Spleen (tissue), 11 donors: ENCODE data around the gene DUSP8. TPM values are rescaled to one million over a fixed set of nuclear protein-coding genes. Genes with fewer than 3 reads are reported as not detected.

Experiments used
- DNase-seq: peaks from one replicate; pipeline ENCODE4 v3.0.0-alpha.2; 2020
- H3K27ac ChIP-seq, 8 donors: fragments of 200-600 bp; sonication (generic) in 7 of 8; 1 replicate in 4 of 8; 2 replicates in 4 of 8; pipeline versions ENCODE4 v1.5.0 to v1.8.0; 2016 to 2021; ENCODE audit warnings: inconsistent platforms in 4 of 8, mild to moderate bottlenecking in 4 of 8, moderate library complexity in 1 of 8
- H3K27me3 ChIP-seq, 7 donors: fragments of 200-600 bp; sonication (generic) in 6 of 7; replicated peaks in 1 of 7; 1 replicate in 4 of 7; 2 replicates in 3 of 7; pipeline versions ENCODE4 v1.5.0 to v1.8.0; 2016 to 2021; ENCODE audit warnings: inconsistent platforms in 3 of 7, mild to moderate bottlenecking in 1 of 7
- H3K36me3 ChIP-seq, 6 donors: fragments of 200-600 bp; sonication (generic) in 5 of 6; 1 replicate in 4 of 6; 2 replicates in 2 of 6; pipeline versions ENCODE4 v1.5.0 to v1.8.0; 2016 to 2021; ENCODE audit warnings: inconsistent platforms in 2 of 6
- H3K4me1 ChIP-seq, 6 donors: fragments of 200-600 bp; sonication (generic) in 5 of 6; 1 replicate in 3 of 6; 2 replicates in 3 of 6; pipeline versions ENCODE4 v1.5.0 to v1.8.0; 2016 to 2021; ENCODE audit warnings: inconsistent platforms in 3 of 6
- H3K4me3 ChIP-seq, 8 donors: fragments of 200-600 bp; sonication (generic) in 7 of 8; 1 replicate in 4 of 8; 2 replicates in 4 of 8; pipeline versions ENCODE4 v1.5.0 to v1.8.0; 2016 to 2021; ENCODE audit warnings: inconsistent platforms in 4 of 8, mild to moderate bottlenecking in 4 of 8, moderate library complexity in 2 of 8
- H3K9me3 ChIP-seq, 8 donors: fragments of 200-600 bp; sonication (generic) in 7 of 8; 1 replicate in 4 of 8; 2 replicates in 4 of 8; pipeline versions ENCODE4 v1.5.0 to v1.8.0; 2016 to 2021; ENCODE audit warnings: inconsistent platforms in 4 of 8
- CTCF ChIP-seq, 11 experiments: fragments of 200-600 bp in 7 of 11; fragments of 450-650 bp in 4 of 11; sonication (generic) in 4 of 11; IDR thresholded peaks in 8 of 11; conservative IDR thresholded peaks in 3 of 11; 1 replicate in 7 of 11; 2 replicates in 4 of 11; pipeline versions ENCODE4 v1.4.0 to v1.8.0; 2016 to 2021; ENCODE audit warnings: antibody characterized with exemption in 11 of 11, inconsistent platforms in 4 of 11, mild to moderate bottlenecking in 1 of 11
- POLR2A ChIP-seq, 3 donors: fragments of 450-650 bp; IDR thresholded peaks; one replicate each; pipeline ENCODE4 v1.5.1; 2017; ENCODE audit warnings: antibody characterized with exemption in 3 of 3, mild to moderate bottlenecking in 1 of 3
- POLR2AphosphoS5 ChIP-seq, 3 donors: sonication (generic); formaldehyde crosslinking; IDR thresholded peaks; one replicate each; pipeline ENCODE4 v1.5.1; 2017; ENCODE audit warnings: antibody characterized with exemption in 3 of 3
- WGBS, 5 donors: extraction: QIAGEN DNeasy Blood & Tissue Kit in 3 of 5; methylation state at CpG; one replicate each; pipeline versions ENCODE4 v1.1.5 to v1.1.7; 2013 to 2018; 5-methylcytosine and 5-hydroxymethylcytosine counted together
- intact Hi-C: fragments of 100-400 bp; cut with DNase I; formaldehyde crosslinking; loops from one replicate; pipeline ENCODE4 v1.15.0; 2023; ENCODE audit warnings: low total_unique reads
- polyA plus RNA-seq, 3 donors: library from polyadenylated mRNA; stranded (reverse); fragments of 200-250 nt; gene quantifications; one replicate each; pipeline ENCODE4 v1.2.1, GENCODE V29; 2013
- total RNA-seq, 7 donors: library from RNA; depleted of rRNA in 3 of 7; stranded (reverse); fragments of >200 nt in 3 of 7; fragmentation: NEBNext Ultra II Directional in 4 of 7; extraction: Animal tissue kit (Norgen Biotek cat#: 25700) in 4 of 7; gene quantifications; one replicate each; pipeline versions ENCODE4 v1.1.0 to v1.2.1, GENCODE V29; 2016 to 2021
- donor health status: healthy with polysubstance abuse.
- donor health status: DM: no; HTN: no; CAD: no; lungs with moderate emphysema.
- donor health status: DM: no; HTN: no; CAD: no.
- donor health status: Bipolar disorder and iron deficiency.
- donor health status: healthy.
- donor health status: DM: no; HTN: no; CAD: no.
- donor health status: DM: yes; HTN: yes; CAD: no.

DUSP8 gene
- total and polyA plus RNA-seq, 10 donors: 0.38 to 18.4 (median 2.6) TPM

- Histone ChIP-seq H3K27me3 (no peaks in the 10 kb centered on the region), H3K9me3 (no peaks in the 10 kb centered on the region), H3K36me3 (peaks cover 0 to 22% (median 0%) of the 10 kb centered on the region in 6 donors), H3K4me3 (no peak overlapping the region), H3K27ac (no peak overlapping the region), H3K4me1 (peaks cover 25 to 90% (median 66%) of the 10 kb centered on the region in 6 donors)
- WGBS, 5 donors: 80 to 90% (median 88%) methylated on average over 10 to 20 of the region's 20 CpGs
- no peak for DNase-seq
- TF ChIP-seq POLR2AphosphoS5 (IDR thresholded peaks at IDR 0.05) (no peak), CTCF (IDR thresholded peaks at IDR 0.05 in 8 of 11, conservative IDR thresholded peaks at IDR 0.05 in 3 of 11) (no peak), POLR2A (IDR thresholded peaks at IDR 0.05) (no peak)
- intact Hi-C loops: no loop called here
These were observed 62.3 kb downstream of the DUSP8 start for GRCh38 chr11:1509626-1510255.

GRCh38 chr11:1508986-1509385 lies 63.1 kb downstream of the DUSP8 start:
- DNase-seq: no peak
- peaks cover 24 to 90% (median 67%) of the 10 kb centered on the region in 6 donors for H3K4me1 ChIP-seq
- H3K27me3 ChIP-seq: no peaks in the 10 kb centered on the region
- TF ChIP-seq POLR2AphosphoS5 (IDR thresholded peaks at IDR 0.05) (no peak), CTCF (IDR thresholded peaks at IDR 0.05 in 8 of 11, conservative IDR thresholded peaks at IDR 0.05 in 3 of 11) (no peak), POLR2A (IDR thresholded peaks at IDR 0.05) (no peak)
- H3K4me3 ChIP-seq: no peak overlapping the region
- no peaks in the 10 kb centered on the region for H3K9me3 ChIP-seq
- no peak overlapping the region for H3K27ac ChIP-seq
- peaks cover 0 to 19% (median 0%) of the 10 kb centered on the region in 6 donors for H3K36me3 ChIP-seq
- intact Hi-C loops: no loop called here
- 76 to 87% (median 85%) methylated on average over 8 to 10 of the region's 10 CpGs for WGBS, 5 donors

GRCh38 chr11:1508491-1508891 lies 63.6 kb downstream of the DUSP8 start:
- Histone ChIP-seq H3K4me3 (no peak overlapping the region), H3K36me3 (peaks cover 0 to 17% (median 0%) of the 10 kb centered on the region in 6 donors), H3K4me1 (peaks cover 25 to 90% (median 67%) of the 10 kb centered on the region in 6 donors), H3K27me3 (no peaks in the 10 kb centered on the region), H3K27ac (no peak overlapping the region), H3K9me3 (no peaks in the 10 kb centered on the region)
- 66 to 80% (median 76%) methylated on average over 12 to 15 of the region's 15 CpGs for WGBS, 5 donors
- DNase-seq: no peak
- TF ChIP-seq CTCF (IDR thresholded peaks at IDR 0.05 in 8 of 11, conservative IDR thresholded peaks at IDR 0.05 in 3 of 11) (no peak), POLR2AphosphoS5 (IDR thresholded peaks at IDR 0.05) (no peak), POLR2A (IDR thresholded peaks at IDR 0.05) (no peak)
- intact Hi-C loops: no loop called here

- no peak for DNase-seq
- no peak for TF ChIP-seq POLR2A (IDR thresholded peaks at IDR 0.05)
- TF ChIP-seq CTCF (IDR thresholded peaks at IDR 0.05 in 8 of 11, conservative IDR thresholded peaks at IDR 0.05 in 3 of 11): no peak
- peak in 2 of 3 donors; percentile 10 to 13 for TF ChIP-seq POLR2AphosphoS5 (IDR thresholded peaks at IDR 0.05)
- Histone ChIP-seq H3K4me3 (no peak overlapping the region), H3K36me3 (peaks cover 0 to 23% (median 0%) of the 10 kb centered on the region in 6 donors), H3K9me3 (no peaks in the 10 kb centered on the region), H3K27ac (peak overlapping the region in 1 of 8 donors; percentile 7), H3K4me1 (peaks cover 26 to 93% (median 70%) of the 10 kb centered on the region in 6 donors), H3K27me3 (no peaks in the 10 kb centered on the region)
- intact Hi-C loops: no loop called here
- 51 to 57% (median 53%) methylated on average over 13 to 21 of the region's 21 CpGs for WGBS, 5 donors
These were observed 64.5 kb downstream of the DUSP8 start for GRCh38 chr11:1507381-1508140.
